Lower leg skin (tissue), 3 donors: ENCODE results near the gene CUEDC2.

ENCODE experiments used
- CTCF ChIP-seq, 3 donors: fragments of 450-650 bp; IDR thresholded peaks; one replicate each; pipeline ENCODE4 v1.5.1; 2016; ENCODE audit warnings: antibody characterized with exemption in 3 of 3, mild to moderate bottlenecking in 3 of 3, moderate library complexity in 2 of 3
- POLR2A ChIP-seq, 2 donors: fragments of 450-650 bp; IDR thresholded peaks; one replicate each; pipeline ENCODE4 v1.6.1; 2016 to 2017; ENCODE audit warnings: antibody characterized with exemption in 2 of 2, mild to moderate bottlenecking in 1 of 2, moderate library complexity in 1 of 2

- TF ChIP-seq CTCF (IDR thresholded peaks at IDR 0.05) (no peak), POLR2A (IDR thresholded peaks at IDR 0.05) (no peak)
Measured at GRCh38 chr10:102375250-102375649, 57.1 kb downstream of the CUEDC2 start.
